CD4-positive, alpha-beta T cell treated with Interleukin-4 for 4 hours (primary cell): ENCODE data around the gene QKI.

ENCODE experiments used
- DNase-seq: peaks from one replicate; pipeline ENCODE4 v3.0.0-alpha.2; 2020

QKI gene

GRCh38 chr6:163626073-163626867 lies 211.8 kb downstream of the QKI start:
- DNase-seq, result no peak

GRCh38 chr6:163627274-163628062 lies 212.9 kb downstream of the QKI start:
- no peak for DNase-seq
